ENCODE data around the gene GPR176.
"Not testable (repeated sequence)": the region's sequence is repeated elsewhere in the genome, so short reads cannot be mapped to it uniquely, and the experiment has no call there.

Gene GPR176

DNA sequence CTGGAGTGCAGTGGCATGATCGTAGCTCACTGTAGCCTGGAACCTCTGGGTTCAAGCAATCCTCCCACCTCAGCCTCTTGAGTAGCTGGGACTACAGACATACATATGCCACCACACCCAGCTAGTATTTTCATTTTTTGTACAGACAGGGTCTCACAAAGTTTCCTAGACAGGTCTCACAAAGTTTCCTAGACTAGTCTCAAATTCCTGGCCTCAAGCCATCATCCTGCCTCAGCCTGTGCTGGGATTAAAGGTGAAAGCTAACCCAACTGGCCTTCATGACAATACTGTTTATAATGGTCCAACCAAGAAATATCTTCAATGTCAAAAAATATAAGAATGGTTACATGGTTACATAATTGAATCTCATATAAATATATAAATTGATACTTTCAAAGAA lies 24.0 kb downstream of the GPR176 start:
- Histone ChIP-seq H3K27ac (ENCODE audit: low read depth, low read length) (no peak overlapping the region), H3K9me3 (ENCODE audit: control insufficient read depth in 1 of 2, low read length in 2 of 2) (no peaks in the 10 kb centered on the region), H3K4me1 (ENCODE audit: control insufficient read depth in 1 of 2, insufficient read depth in 2 of 2, low read length in 2 of 2) (no peaks in the 10 kb centered on the region), H3K36me3 (ENCODE audit: control insufficient read depth in 1 of 2, insufficient read depth in 2 of 2, low read length in 2 of 2) (no peaks in the 10 kb centered on the region), H3K9ac (ENCODE audit: low read depth in 1 of 2, low read length in 2 of 2) (no peak overlapping the region), H3K27me3 (ENCODE audit: control insufficient read depth in 1 of 2, insufficient read depth in 2 of 2, low read length in 2 of 2) (peaks cover 0 to 6% of the 10 kb centered on the region in 2 donors), H3K4me3 (ENCODE audit: low read depth in 1 of 2, low read length in 2 of 2) (no peak overlapping the region)

DNA sequence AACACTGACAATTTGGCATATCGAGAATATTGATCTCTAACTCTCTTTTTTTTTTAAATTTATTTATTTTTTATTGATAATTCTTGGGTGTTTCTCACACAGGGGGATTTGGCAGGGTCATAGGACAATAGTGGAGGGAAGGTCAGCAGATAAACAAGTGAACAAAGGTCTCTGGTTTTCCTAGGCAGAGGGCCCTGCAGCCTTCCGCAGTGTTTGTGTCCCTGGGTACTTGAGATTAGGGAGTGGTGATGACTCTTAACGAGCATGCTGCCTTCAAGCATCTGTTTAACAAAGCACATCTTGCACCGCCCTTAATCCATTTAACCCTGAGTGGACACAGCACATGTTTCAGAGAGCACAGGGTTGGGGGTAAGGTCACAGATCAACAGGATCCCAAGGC lies 27.0 kb downstream of the GPR176 start:
- not testable (repeated sequence) for H3K9ac ChIP-seq (ENCODE audit: low read depth in 1 of 2, low read length in 2 of 2); H3K27ac ChIP-seq (ENCODE audit: low read depth, low read length); H3K4me1 ChIP-seq (ENCODE audit: control insufficient read depth in 1 of 2, insufficient read depth in 2 of 2, low read length in 2 of 2); H3K27me3 ChIP-seq (ENCODE audit: control insufficient read depth in 1 of 2, insufficient read depth in 2 of 2, low read length in 2 of 2); H3K9me3 ChIP-seq (ENCODE audit: control insufficient read depth in 1 of 2, low read length in 2 of 2); H3K36me3 ChIP-seq (ENCODE audit: control insufficient read depth in 1 of 2, insufficient read depth in 2 of 2, low read length in 2 of 2); H3K4me3 ChIP-seq (ENCODE audit: low read depth in 1 of 2, low read length in 2 of 2)

DNA sequence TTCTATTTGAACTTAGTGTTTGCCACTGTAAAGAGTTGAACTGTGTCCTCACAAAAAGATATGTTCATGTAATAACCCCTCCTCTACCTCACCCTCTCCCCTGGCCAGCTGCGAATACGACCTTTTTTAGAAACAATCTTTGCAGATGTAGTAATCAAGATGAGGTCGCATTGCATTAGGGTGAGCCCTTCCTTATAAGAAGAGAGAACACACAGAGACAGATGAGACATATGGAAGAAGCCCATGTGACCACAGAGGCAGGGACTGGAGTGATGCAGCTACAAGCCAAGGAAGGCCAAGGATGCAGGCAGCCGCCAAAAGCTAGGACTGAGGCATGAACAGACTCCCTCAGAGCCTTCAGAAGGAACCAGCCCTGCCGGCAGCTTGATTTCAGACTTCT lies 27.6 kb downstream of the GPR176 start:
- H3K4me3 ChIP-seq (ENCODE audit: low read depth in 1 of 2, low read length in 2 of 2), result no peak overlapping the region
- no peaks in the 10 kb centered on the region for H3K27me3 ChIP-seq (ENCODE audit: control insufficient read depth in 1 of 2, insufficient read depth in 2 of 2, low read length in 2 of 2)
- no peak overlapping the region for H3K9ac ChIP-seq (ENCODE audit: low read depth in 1 of 2, low read length in 2 of 2)

DNA sequence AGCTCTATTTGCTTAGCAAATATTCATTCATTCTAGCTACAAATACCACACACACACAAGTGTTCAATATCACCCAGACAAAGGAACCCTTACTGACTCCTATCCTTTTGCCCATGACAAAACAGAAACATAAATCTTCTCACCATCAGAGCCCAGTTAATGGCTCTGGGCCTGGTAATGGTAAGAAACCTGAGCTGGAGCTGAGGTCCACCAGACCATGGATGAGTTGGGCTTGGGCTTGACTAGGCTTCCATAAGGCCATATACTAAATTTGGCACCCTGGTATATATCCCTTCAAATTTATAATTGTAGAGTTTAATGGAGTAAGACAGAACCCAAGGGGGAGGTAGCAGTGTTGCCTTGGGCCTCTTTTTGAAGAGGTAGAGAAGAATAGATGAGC lies 29.4 kb downstream of the GPR176 start:
- peaks cover 0 to 7% of the 10 kb centered on the region in 2 donors for H3K4me1 ChIP-seq (ENCODE audit: control insufficient read depth in 1 of 2, insufficient read depth in 2 of 2, low read length in 2 of 2)
- H3K9me3 ChIP-seq (ENCODE audit: control insufficient read depth in 1 of 2, low read length in 2 of 2), result no peaks in the 10 kb centered on the region
- no peaks in the 10 kb centered on the region for H3K27me3 ChIP-seq (ENCODE audit: control insufficient read depth in 1 of 2, insufficient read depth in 2 of 2, low read length in 2 of 2)
- H3K27ac ChIP-seq (ENCODE audit: low read depth, low read length), result no peak overlapping the region
- no peak overlapping the region for H3K9ac ChIP-seq (ENCODE audit: low read depth in 1 of 2, low read length in 2 of 2)
- H3K36me3 ChIP-seq (ENCODE audit: control insufficient read depth in 1 of 2, insufficient read depth in 2 of 2, low read length in 2 of 2), result no peaks in the 10 kb centered on the region
- H3K4me3 ChIP-seq (ENCODE audit: low read depth in 1 of 2, low read length in 2 of 2), result no peak overlapping the region

More for the DNA sequence above, 27.6 kb downstream of the GPR176 start:
- Histone ChIP-seq H3K27ac (ENCODE audit: low read depth, low read length) (no peak overlapping the region), H3K9me3 (ENCODE audit: control insufficient read depth in 1 of 2, low read length in 2 of 2) (no peaks in the 10 kb centered on the region), H3K36me3 (ENCODE audit: control insufficient read depth in 1 of 2, insufficient read depth in 2 of 2, low read length in 2 of 2) (no peaks in the 10 kb centered on the region), H3K4me1 (ENCODE audit: control insufficient read depth in 1 of 2, insufficient read depth in 2 of 2, low read length in 2 of 2) (peaks cover 0 to 7% of the 10 kb centered on the region in 2 donors)

DNA sequence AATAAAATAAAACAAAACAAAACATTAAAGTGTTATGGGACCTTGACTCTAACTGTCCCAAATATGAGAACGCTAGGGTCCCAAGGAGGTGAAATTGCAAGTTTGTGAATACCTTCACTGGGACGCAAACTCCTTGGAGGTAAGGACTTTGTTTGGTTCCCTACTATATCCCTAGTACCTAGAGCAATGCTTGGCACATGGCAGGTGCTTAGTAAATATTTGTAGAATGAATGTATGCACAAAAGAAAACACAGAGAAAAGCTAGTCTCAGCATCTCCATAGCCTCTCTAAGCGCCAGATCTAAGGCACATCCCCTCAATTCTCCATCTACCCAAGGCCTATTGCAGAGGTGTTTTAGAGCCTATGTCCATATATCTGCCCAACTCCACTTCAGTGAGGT lies 30.5 kb downstream of the GPR176 start:
- Histone ChIP-seq H3K27ac (ENCODE audit: low read depth, low read length) (no peak overlapping the region), H3K9me3 (ENCODE audit: control insufficient read depth in 1 of 2, low read length in 2 of 2) (no peaks in the 10 kb centered on the region), H3K4me3 (ENCODE audit: low read depth in 1 of 2, low read length in 2 of 2) (no peak overlapping the region), H3K9ac (ENCODE audit: low read depth in 1 of 2, low read length in 2 of 2) (no peak overlapping the region), H3K4me1 (ENCODE audit: control insufficient read depth in 1 of 2, insufficient read depth in 2 of 2, low read length in 2 of 2) (peaks cover 0 to 7% of the 10 kb centered on the region in 2 donors), H3K27me3 (ENCODE audit: control insufficient read depth in 1 of 2, insufficient read depth in 2 of 2, low read length in 2 of 2) (no peaks in the 10 kb centered on the region), H3K36me3 (ENCODE audit: control insufficient read depth in 1 of 2, insufficient read depth in 2 of 2, low read length in 2 of 2) (no peaks in the 10 kb centered on the region)

DNA sequence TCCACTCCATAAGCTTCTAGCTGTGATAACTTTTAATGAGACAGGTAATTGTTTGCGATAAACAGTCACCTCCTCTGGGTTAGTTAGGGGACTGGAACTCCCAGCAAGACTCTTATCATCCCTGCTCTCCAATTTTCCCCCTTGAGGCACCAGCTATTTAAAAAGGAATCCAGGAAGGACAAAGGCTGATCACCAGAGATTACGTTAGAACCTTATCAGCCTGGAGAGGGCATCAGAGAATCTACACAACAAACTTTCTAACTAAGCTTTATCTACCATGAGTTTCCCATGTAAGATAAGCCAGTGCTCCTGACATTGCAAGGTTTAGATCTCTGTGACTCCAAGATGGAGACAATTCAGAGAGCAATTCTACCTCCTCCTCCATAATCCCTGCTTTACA lies 31.3 kb downstream of the GPR176 start:
- no peaks in the 10 kb centered on the region for H3K36me3 ChIP-seq (ENCODE audit: control insufficient read depth in 1 of 2, insufficient read depth in 2 of 2, low read length in 2 of 2)
- H3K9ac ChIP-seq (ENCODE audit: low read depth in 1 of 2, low read length in 2 of 2), result no peak overlapping the region
- no peaks in the 10 kb centered on the region for H3K9me3 ChIP-seq (ENCODE audit: control insufficient read depth in 1 of 2, low read length in 2 of 2)
- no peak overlapping the region for H3K4me3 ChIP-seq (ENCODE audit: low read depth in 1 of 2, low read length in 2 of 2)
- H3K27ac ChIP-seq (ENCODE audit: low read depth, low read length), result no peak overlapping the region
- no peaks in the 10 kb centered on the region for H3K27me3 ChIP-seq (ENCODE audit: control insufficient read depth in 1 of 2, insufficient read depth in 2 of 2, low read length in 2 of 2)
- H3K4me1 ChIP-seq (ENCODE audit: control insufficient read depth in 1 of 2, insufficient read depth in 2 of 2, low read length in 2 of 2), result peaks cover 0 to 7% of the 10 kb centered on the region in 2 donors

DNA sequence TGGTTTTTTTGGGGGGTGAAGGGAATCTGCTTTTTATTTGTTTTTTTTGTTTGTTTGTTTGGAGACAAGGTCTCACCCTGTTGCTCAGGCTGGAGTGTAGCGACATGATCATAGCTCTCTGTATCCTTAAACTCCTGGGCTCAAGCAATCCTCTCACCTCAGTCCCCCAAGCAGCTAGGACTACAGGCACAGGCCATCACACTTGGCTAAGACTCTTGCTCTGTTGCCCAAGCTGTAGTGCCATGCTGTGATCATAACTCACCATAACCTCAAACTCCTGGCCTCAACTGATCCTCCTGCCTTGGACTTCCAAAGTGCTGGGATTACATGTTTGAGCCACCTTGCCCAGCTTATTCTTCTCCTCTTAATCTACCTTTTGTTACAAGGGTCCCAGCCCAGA lies 31.8 kb downstream of the GPR176 start:
- no peak overlapping the region for H3K4me3 ChIP-seq (ENCODE audit: low read depth in 1 of 2, low read length in 2 of 2)
- peaks cover 0 to 7% of the 10 kb centered on the region in 2 donors for H3K4me1 ChIP-seq (ENCODE audit: control insufficient read depth in 1 of 2, insufficient read depth in 2 of 2, low read length in 2 of 2)
- no peaks in the 10 kb centered on the region for H3K36me3 ChIP-seq (ENCODE audit: control insufficient read depth in 1 of 2, insufficient read depth in 2 of 2, low read length in 2 of 2)
- no peak overlapping the region for H3K27ac ChIP-seq (ENCODE audit: low read depth, low read length)
- H3K9me3 ChIP-seq (ENCODE audit: control insufficient read depth in 1 of 2, low read length in 2 of 2), result no peaks in the 10 kb centered on the region
- no peaks in the 10 kb centered on the region for H3K27me3 ChIP-seq (ENCODE audit: control insufficient read depth in 1 of 2, insufficient read depth in 2 of 2, low read length in 2 of 2)
- no peak overlapping the region for H3K9ac ChIP-seq (ENCODE audit: low read depth in 1 of 2, low read length in 2 of 2)

DNA sequence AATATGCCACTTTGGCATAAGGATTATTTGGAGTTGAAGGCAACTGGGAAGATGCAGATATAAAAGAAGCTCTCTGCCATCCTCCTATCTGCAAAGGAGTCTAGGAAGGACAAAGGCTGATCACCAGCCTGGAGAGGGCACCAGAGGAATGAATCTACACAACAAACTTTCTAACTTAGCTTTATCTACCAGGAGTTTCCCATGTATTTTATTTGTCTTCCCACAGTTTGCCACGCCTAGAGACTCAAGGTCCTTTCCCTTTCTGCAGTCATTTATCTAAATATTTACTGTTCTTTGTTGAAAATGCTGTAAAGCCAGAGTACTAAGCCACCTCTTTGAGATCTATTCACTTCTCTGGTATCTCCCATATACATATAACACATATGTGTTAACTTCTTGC lies 32.2 kb downstream of the GPR176 start:
- H3K27ac ChIP-seq (ENCODE audit: low read depth, low read length), result no peak overlapping the region
- no peaks in the 10 kb centered on the region for H3K9me3 ChIP-seq (ENCODE audit: control insufficient read depth in 1 of 2, low read length in 2 of 2)
- H3K27me3 ChIP-seq (ENCODE audit: control insufficient read depth in 1 of 2, insufficient read depth in 2 of 2, low read length in 2 of 2), result no peaks in the 10 kb centered on the region
- H3K4me1 ChIP-seq (ENCODE audit: control insufficient read depth in 1 of 2, insufficient read depth in 2 of 2, low read length in 2 of 2), result peaks cover 0 to 7% of the 10 kb centered on the region in 2 donors
- no peak overlapping the region for H3K4me3 ChIP-seq (ENCODE audit: low read depth in 1 of 2, low read length in 2 of 2)
- H3K36me3 ChIP-seq (ENCODE audit: control insufficient read depth in 1 of 2, insufficient read depth in 2 of 2, low read length in 2 of 2), result no peaks in the 10 kb centered on the region
- no peak overlapping the region for H3K9ac ChIP-seq (ENCODE audit: low read depth in 1 of 2, low read length in 2 of 2)

DNA sequence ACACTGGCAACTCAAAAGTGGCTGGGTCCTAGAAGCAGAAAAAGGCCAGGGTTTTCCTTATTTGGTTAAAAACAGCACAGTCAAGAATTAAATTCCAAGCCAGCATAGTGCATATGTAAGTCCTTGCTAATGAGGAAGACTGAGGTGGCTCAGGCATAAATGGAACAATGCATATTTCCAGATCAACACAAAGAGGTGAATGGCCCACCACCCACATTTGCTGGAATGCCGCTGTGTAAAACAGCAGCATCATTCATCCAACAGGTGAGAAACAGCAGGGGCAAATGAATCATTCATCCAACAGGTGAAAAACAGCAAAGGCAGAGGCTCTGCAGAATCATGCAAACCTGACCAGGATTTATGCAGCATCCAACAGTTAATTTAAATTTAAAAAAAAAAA lies 32.9 kb downstream of the GPR176 start:
- H3K27me3 ChIP-seq (ENCODE audit: control insufficient read depth in 1 of 2, insufficient read depth in 2 of 2, low read length in 2 of 2), result no peaks in the 10 kb centered on the region
- H3K9ac ChIP-seq (ENCODE audit: low read depth in 1 of 2, low read length in 2 of 2), result no peak overlapping the region
- no peak overlapping the region for H3K4me3 ChIP-seq (ENCODE audit: low read depth in 1 of 2, low read length in 2 of 2)
- H3K27ac ChIP-seq (ENCODE audit: low read depth, low read length), result no peak overlapping the region
- H3K36me3 ChIP-seq (ENCODE audit: control insufficient read depth in 1 of 2, insufficient read depth in 2 of 2, low read length in 2 of 2), result no peaks in the 10 kb centered on the region
- H3K4me1 ChIP-seq (ENCODE audit: control insufficient read depth in 1 of 2, insufficient read depth in 2 of 2, low read length in 2 of 2), result peaks cover 0 to 7% of the 10 kb centered on the region in 2 donors
- no peaks in the 10 kb centered on the region for H3K9me3 ChIP-seq (ENCODE audit: control insufficient read depth in 1 of 2, low read length in 2 of 2)

DNA sequence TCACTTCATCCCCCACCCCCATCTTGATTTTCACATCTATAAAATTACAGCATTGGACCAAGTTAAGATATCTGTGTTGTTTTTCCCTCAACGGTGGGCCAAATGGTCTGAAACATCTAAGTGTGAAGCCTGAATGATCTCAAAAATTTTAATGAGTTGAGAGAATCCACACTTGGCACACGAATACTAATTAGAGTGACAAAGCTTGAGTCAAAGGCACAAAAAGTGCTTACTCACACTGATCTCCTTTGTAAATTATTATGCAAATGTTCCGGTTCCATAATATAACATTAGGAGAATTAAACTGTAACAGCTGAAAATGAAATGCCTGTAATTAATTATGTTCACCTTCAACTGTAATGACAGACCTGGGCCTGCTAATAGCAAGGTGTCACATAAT lies 33.6 kb downstream of the GPR176 start:
- Histone ChIP-seq H3K9ac (ENCODE audit: low read depth in 1 of 2, low read length in 2 of 2) (no peak overlapping the region), H3K9me3 (ENCODE audit: control insufficient read depth in 1 of 2, low read length in 2 of 2) (no peaks in the 10 kb centered on the region), H3K36me3 (ENCODE audit: control insufficient read depth in 1 of 2, insufficient read depth in 2 of 2, low read length in 2 of 2) (no peaks in the 10 kb centered on the region), H3K27me3 (ENCODE audit: control insufficient read depth in 1 of 2, insufficient read depth in 2 of 2, low read length in 2 of 2) (no peaks in the 10 kb centered on the region), H3K27ac (ENCODE audit: low read depth, low read length) (no peak overlapping the region), H3K4me1 (ENCODE audit: control insufficient read depth in 1 of 2, insufficient read depth in 2 of 2, low read length in 2 of 2) (peaks cover 0 to 7% of the 10 kb centered on the region in 2 donors), H3K4me3 (ENCODE audit: low read depth in 1 of 2, low read length in 2 of 2) (no peak overlapping the region)

DNA sequence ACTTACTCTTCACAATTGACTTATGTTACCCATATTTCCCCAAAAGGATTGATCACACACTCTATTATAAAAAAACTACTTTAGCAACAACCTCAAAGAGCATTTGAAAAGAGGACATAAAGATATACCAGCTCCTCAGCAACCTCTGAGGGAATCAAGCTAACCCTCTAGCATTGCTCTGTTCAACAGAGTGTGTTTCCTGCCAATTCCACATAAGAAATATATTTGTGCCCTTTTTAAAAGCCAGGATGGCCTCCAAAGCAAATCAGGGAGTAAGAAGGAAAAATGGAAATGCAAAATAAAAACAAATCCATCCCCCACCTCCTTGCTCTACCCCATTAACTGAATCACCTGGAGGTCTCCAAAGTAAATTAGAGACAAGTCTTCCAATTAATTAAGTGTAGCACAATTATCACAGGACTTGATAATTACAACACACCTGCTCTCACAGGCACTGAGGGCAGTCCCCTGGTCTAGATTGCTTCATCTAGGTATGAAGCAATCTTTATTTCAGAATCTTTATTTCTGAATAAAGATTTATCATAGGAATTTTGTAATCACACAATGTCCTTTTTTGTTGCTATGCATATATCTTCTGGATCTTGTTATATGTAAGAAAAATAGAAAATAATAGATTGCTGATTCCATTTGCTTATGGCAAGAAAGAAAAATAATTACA lies 34.8 kb downstream of the GPR176 start:
- Histone ChIP-seq H3K27me3 (ENCODE audit: control insufficient read depth in 1 of 2, insufficient read depth in 2 of 2, low read length in 2 of 2) (no peaks in the 10 kb centered on the region), H3K36me3 (ENCODE audit: control insufficient read depth in 1 of 2, insufficient read depth in 2 of 2, low read length in 2 of 2) (no peaks in the 10 kb centered on the region), H3K9me3 (ENCODE audit: control insufficient read depth in 1 of 2, low read length in 2 of 2) (no peaks in the 10 kb centered on the region), H3K4me3 (ENCODE audit: low read depth in 1 of 2, low read length in 2 of 2) (no peak overlapping the region), H3K27ac (ENCODE audit: low read depth, low read length) (no peak overlapping the region), H3K4me1 (ENCODE audit: control insufficient read depth in 1 of 2, insufficient read depth in 2 of 2, low read length in 2 of 2) (peaks cover 0 to 7% of the 10 kb centered on the region in 2 donors), H3K9ac (ENCODE audit: low read depth in 1 of 2, low read length in 2 of 2) (no peak overlapping the region)
